ENCODE results near the gene LETM1.

Gene LETM1

GRCh38 chr4:1896658-1896991 is 40.7 kb upstream of the LETM1 start:
- TF ChIP-seq POU6F1 (CRISPR knock-in tag; IDR thresholded peaks at IDR 0.05; ENCODE audit: borderline replicate concordance, low read depth) (no peak), CSRNP3 (CRISPR knock-in tag; IDR thresholded peaks at IDR 0.05) (no peak), TCF4 (CRISPR knock-in tag; IDR thresholded peaks at IDR 0.05; ENCODE audit: borderline replicate concordance) (no peak), SNAI2 (CRISPR knock-in tag; IDR thresholded peaks at IDR 0.05) (no peak), ARNTL (CRISPR knock-in tag; IDR thresholded peaks at IDR 0.05; ENCODE audit: borderline replicate concordance, low read depth) (no peak), ESRRG (CRISPR knock-in tag; IDR thresholded peaks at IDR 0.05) (no peak), TOX (CRISPR knock-in tag; IDR thresholded peaks at IDR 0.05; ENCODE audit: borderline replicate concordance) (no peak), RARB (CRISPR knock-in tag; IDR thresholded peaks at IDR 0.05) (no peak), ZFP3 (CRISPR knock-in tag; IDR thresholded peaks at IDR 0.05) (no peak)
- no peak for ATAC-seq

DNA sequence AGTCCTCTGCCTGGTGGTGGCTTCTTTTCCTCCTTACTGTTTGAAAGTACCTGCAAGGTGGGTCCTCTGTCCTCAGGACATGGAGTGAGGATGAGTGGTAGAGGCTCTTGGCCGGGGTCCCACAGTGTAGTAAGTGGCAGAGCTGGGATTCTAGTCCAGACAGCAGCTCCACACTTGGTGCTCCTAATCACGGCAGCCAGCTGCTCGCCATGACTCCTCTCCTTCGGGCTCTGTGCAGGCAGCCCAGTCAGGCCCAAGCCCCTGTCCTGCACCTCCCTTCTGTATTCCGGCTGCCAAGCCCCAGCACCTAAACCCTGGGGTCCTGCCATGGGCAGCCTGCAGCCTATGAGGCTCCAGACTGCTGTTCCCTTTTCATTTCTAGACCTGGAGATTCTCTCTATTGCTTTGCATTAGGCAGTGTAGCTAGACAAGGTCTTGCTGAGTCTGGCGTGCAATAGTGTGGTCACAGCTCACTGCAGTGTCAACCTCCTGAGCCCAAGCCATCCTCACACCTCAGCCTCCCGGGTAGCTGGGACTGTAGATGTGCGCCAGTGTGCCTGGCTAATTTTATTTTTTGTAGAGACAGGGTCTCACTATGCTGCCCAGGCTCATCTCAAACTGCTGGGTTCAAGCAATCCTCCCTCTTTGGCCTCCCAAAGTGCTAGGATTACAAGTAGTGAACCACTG is 40.2 kb upstream of the LETM1 start:
- TF ChIP-seq TCF4 (CRISPR knock-in tag; IDR thresholded peaks at IDR 0.05; ENCODE audit: borderline replicate concordance) (no peak), TOX (CRISPR knock-in tag; IDR thresholded peaks at IDR 0.05; ENCODE audit: borderline replicate concordance) (no peak), POU6F1 (CRISPR knock-in tag; IDR thresholded peaks at IDR 0.05; ENCODE audit: borderline replicate concordance, low read depth) (no peak), ESRRG (CRISPR knock-in tag; IDR thresholded peaks at IDR 0.05) (no peak), ZC3H10 (CRISPR knock-in tag; IDR thresholded peaks at IDR 0.05) (no peak), ZFP30 (CRISPR knock-in tag; IDR thresholded peaks at IDR 0.05) (no peak), RARB (CRISPR knock-in tag; IDR thresholded peaks at IDR 0.05) (no peak), ARNTL (CRISPR knock-in tag; IDR thresholded peaks at IDR 0.05; ENCODE audit: borderline replicate concordance, low read depth) (no peak), ISL1 (CRISPR knock-in tag; IDR thresholded peaks at IDR 0.05) (no peak)
- TF ChIP-seq, protein P1, sequence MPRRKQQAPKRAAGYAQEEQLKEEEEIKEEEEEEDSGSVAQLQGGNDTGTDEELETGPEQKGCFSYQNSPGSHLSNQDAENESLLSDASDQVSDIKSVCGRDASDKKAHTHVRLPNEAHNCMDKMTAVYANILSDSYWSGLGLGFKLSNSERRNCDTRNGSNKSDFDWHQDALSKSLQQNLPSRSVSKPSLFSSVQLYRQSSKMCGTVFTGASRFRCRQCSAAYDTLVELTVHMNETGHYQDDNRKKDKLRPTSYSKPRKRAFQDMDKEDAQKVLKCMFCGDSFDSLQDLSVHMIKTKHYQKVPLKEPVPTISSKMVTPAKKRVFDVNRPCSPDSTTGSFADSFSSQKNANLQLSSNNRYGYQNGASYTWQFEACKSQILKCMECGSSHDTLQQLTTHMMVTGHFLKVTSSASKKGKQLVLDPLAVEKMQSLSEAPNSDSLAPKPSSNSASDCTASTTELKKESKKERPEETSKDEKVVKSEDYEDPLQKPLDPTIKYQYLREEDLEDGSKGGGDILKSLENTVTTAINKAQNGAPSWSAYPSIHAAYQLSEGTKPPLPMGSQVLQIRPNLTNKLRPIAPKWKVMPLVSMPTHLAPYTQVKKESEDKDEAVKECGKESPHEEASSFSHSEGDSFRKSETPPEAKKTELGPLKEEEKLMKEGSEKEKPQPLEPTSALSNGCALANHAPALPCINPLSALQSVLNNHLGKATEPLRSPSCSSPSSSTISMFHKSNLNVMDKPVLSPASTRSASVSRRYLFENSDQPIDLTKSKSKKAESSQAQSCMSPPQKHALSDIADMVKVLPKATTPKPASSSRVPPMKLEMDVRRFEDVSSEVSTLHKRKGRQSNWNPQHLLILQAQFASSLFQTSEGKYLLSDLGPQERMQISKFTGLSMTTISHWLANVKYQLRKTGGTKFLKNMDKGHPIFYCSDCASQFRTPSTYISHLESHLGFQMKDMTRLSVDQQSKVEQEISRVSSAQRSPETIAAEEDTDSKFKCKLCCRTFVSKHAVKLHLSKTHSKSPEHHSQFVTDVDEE (CRISPR knock-in tag; IDR thresholded peaks at IDR 0.05): no peak
- no peak for ATAC-seq

DNA sequence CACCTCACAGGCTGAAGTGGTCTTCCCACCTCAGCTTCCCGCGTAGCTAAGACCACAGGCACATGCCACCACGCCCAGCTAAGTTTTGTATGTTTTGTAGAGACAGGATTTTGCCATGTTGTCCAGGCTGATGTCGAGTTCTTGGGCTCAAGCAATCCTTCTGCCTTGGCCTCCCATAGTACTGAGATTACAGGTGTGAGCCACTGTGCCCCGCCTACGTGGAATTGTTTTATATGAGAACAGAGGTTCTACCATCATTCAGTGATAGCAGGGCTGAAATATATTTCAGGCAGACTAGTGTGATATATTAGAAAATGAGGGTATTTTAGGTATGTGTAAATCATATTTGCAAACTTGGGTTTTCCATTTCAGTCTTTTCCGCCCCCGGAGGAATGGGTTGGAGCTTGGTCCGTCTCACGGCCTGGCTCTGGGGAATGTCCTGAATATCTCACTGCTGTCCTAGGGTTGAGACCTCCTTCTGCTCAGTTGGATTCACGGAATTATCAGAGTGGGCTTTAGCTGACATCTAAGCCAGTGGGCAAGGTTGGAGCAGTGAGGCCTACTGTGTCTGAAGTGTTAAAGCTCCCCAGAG is 35.1 kb upstream of the LETM1 start:
- ATAC-seq: no peak
- TF ChIP-seq, protein P1 (CRISPR knock-in tag; IDR thresholded peaks at IDR 0.05): no peak
- TF ChIP-seq ZNF70 (CRISPR knock-in tag; IDR thresholded peaks at IDR 0.05) (no peak), ISL1 (CRISPR knock-in tag; IDR thresholded peaks at IDR 0.05) (no peak), ZFP3 (CRISPR knock-in tag; IDR thresholded peaks at IDR 0.05) (no peak), ZC3H10 (CRISPR knock-in tag; IDR thresholded peaks at IDR 0.05) (no peak), TOX (CRISPR knock-in tag; IDR thresholded peaks at IDR 0.05; ENCODE audit: borderline replicate concordance) (no peak), ZNF565 (CRISPR knock-in tag; conservative IDR thresholded peaks at IDR 0.05; ENCODE audit: low read depth) (no peak), BACH2 (CRISPR knock-in tag; IDR thresholded peaks at IDR 0.05; ENCODE audit: borderline replicate concordance) (no peak), ARNTL (CRISPR knock-in tag; IDR thresholded peaks at IDR 0.05; ENCODE audit: borderline replicate concordance, low read depth) (no peak), PPARA (CRISPR knock-in tag; IDR thresholded peaks at IDR 0.05; ENCODE audit: borderline replicate concordance) (no peak), TCF4 (CRISPR knock-in tag; IDR thresholded peaks at IDR 0.05; ENCODE audit: borderline replicate concordance) (no peak), GLIS3 (CRISPR knock-in tag; IDR thresholded peaks at IDR 0.05) (no peak), ZFP30 (CRISPR knock-in tag; IDR thresholded peaks at IDR 0.05) (no peak), POU6F1 (CRISPR knock-in tag; IDR thresholded peaks at IDR 0.05; ENCODE audit: borderline replicate concordance, low read depth) (no peak)
- TF ChIP-seq, protein P2, sequence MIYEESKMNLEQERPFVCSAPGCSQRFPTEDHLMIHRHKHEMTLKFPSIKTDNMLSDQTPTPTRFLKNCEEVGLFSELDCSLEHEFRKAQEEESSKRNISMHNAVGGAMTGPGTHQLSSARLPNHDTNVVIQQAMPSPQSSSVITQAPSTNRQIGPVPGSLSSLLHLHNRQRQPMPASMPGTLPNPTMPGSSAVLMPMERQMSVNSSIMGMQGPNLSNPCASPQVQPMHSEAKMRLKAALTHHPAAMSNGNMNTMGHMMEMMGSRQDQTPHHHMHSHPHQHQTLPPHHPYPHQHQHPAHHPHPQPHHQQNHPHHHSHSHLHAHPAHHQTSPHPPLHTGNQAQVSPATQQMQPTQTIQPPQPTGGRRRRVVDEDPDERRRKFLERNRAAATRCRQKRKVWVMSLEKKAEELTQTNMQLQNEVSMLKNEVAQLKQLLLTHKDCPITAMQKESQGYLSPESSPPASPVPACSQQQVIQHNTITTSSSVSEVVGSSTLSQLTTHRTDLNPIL (CRISPR knock-in tag; IDR thresholded peaks at IDR 0.05; ENCODE audit: low read depth): no peak

Measured in SK-N-SH treated with all-trans-retinoic acid at 6 μM for 48 hours (cell line).